PC-9 (cell line): ENCODE data around the gene ADRA2B.

Experiments
- CTCF ChIP-seq: fragments of 200-600 bp; sonication (generic); conservative IDR thresholded peaks from 2 replicates; pipeline ENCODE4 v1.6.1; 2017; ENCODE audit warnings: mixed run types, antibody characterized with exemption, mild to moderate bottlenecking, moderate library complexity
- EZH2 ChIP-seq: fragments of 200-600 bp; sonication (generic); IDR thresholded peaks from 2 replicates; pipeline ENCODE4 v1.8.0; 2017; ENCODE audit warnings: antibody characterized with exemption, low read depth

DNA sequence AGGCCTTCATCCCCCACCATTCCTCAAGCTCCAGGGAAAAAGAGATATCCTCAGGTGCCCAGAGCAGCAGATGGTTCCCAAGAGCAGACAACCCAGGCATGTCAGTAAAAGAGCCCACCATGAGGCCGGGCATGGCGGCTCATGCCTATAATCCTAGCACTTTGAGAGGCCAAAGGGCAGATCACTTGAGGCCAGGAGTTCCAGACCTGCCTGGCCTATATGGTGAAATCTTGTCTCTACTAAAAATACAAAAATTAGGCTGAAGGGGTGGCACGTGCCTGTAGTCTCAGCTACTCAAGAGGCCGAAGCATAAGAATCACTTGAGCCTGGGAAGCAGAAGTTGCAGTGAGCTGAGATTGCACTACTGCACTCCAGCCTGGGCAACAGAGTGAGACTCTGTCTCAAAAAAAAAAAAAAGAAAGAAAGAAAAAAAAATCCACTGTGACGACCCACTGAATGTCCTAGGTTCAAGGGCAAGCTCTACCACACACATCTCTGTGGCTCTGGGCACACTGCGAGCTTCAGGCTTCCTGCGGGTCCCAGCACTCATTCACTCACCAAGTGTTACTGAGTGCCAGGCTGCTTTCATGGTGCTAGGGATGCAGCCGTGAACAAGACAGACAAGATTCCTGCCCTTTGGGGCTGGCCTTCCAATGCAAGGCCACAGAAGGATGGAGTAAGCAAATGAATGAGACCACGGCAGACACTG is 35.4 kb upstream of the ADRA2B start:
- no peak for TF ChIP-seq EZH2
- no peak for TF ChIP-seq CTCF
